ENCODE data around the gene SLC39A11.

The SLC39A11 gene

GRCh38 chr17:72702136-72702735 is 390.3 kb downstream of the SLC39A11 start:
- DNase-seq, result no peak

- no peak for DNase-seq
These were observed 392.3 kb downstream of the SLC39A11 start for GRCh38 chr17:72700226-72700625.

GRCh38 chr17:72699545-72699944 is 392.9 kb downstream of the SLC39A11 start:
- DNase-seq, result no peak

GRCh38 chr17:72697602-72698146 is 394.8 kb downstream of the SLC39A11 start:
- no peak for DNase-seq

- no peak for DNase-seq
These were observed 395.8 kb downstream of the SLC39A11 start for GRCh38 chr17:72696721-72697120.

GRCh38 chr17:72696156-72696555 is 396.3 kb downstream of the SLC39A11 start:
- DNase-seq, result no peak

GRCh38 chr17:72693956-72694355 is 398.5 kb downstream of the SLC39A11 start:
- no peak for DNase-seq

GRCh38 chr17:72693151-72693878 is 399.2 kb downstream of the SLC39A11 start:
- no peak for DNase-seq

- no peak for DNase-seq
These were observed 399.8 kb downstream of the SLC39A11 start for GRCh38 chr17:72692676-72693075.

- no peak for DNase-seq
These were observed 400.9 kb downstream of the SLC39A11 start for GRCh38 chr17:72691586-72691985.

GRCh38 chr17:72691017-72691416 is 401.5 kb downstream of the SLC39A11 start:
- no peak for DNase-seq

GRCh38 chr17:72687886-72688285 is 404.6 kb downstream of the SLC39A11 start:
- DNase-seq, result no peak

- no peak for DNase-seq
These were observed 408.0 kb downstream of the SLC39A11 start for GRCh38 chr17:72684405-72685020.

- no peak for DNase-seq
These were observed 408.7 kb downstream of the SLC39A11 start for GRCh38 chr17:72683506-72684404.

- DNase-seq, result no peak
These were observed 409.9 kb downstream of the SLC39A11 start for GRCh38 chr17:72682605-72683004.

GRCh38 chr17:72681844-72682243 is 410.6 kb downstream of the SLC39A11 start:
- DNase-seq, result no peak

- no peak for DNase-seq
These were observed 414.6 kb downstream of the SLC39A11 start for GRCh38 chr17:72677714-72678390.

- DNase-seq, result no peak
These were observed 415.4 kb downstream of the SLC39A11 start for GRCh38 chr17:72677108-72677507.

GRCh38 chr17:72672729-72673128 is 419.8 kb downstream of the SLC39A11 start:
- DNase-seq, result no peak

- DNase-seq, result no peak
These were observed 421.5 kb downstream of the SLC39A11 start for GRCh38 chr17:72671016-72671415.

- no peak for DNase-seq
These were observed 425.1 kb downstream of the SLC39A11 start for GRCh38 chr17:72667096-72668063.

Measured in COR-L47 (cell line).